Mesenchymal stem cell (in vitro differentiated cells and primary cell): Measurements from ENCODE around the gene MAP3K14.
A peak's percentile ranks its signal among the peaks of the same experiment; 100 is the strongest.
"Not testable (repeated sequence)": the region's sequence is repeated elsewhere in the genome, so short reads cannot be mapped to it uniquely, and the experiment has no call there.

Experiments
- DNase-seq: peaks from one replicate; pipeline ENCODE4 v3.0.0-alpha.2; 2013
- H2AFZ ChIP-seq: one replicate; pipeline ENCODE4 v1.6.1; 2013; ENCODE audit warnings: low read depth, mild to moderate bottlenecking, control low read depth, inconsistent platforms, low read length, moderate library complexity
- H2AK5ac ChIP-seq: 2 replicates; pipeline ENCODE4 v1.6.1; 2013; ENCODE audit warnings: low read length, moderate library complexity, mild to moderate bottlenecking, inconsistent platforms; ENCODE audit not compliant: severe bottlenecking
- H2BK120ac ChIP-seq: one replicate; pipeline ENCODE4 v1.6.1; 2013; ENCODE audit warnings: low read depth, mild to moderate bottlenecking, inconsistent platforms, low read length, moderate library complexity
- H2BK12ac ChIP-seq, 2 experiments: one replicate each; pipeline ENCODE4 v1.6.1; 2013; ENCODE audit warnings: inconsistent platforms in 2 of 2, low read length in 2 of 2, mild to moderate bottlenecking in 2 of 2, moderate library complexity in 2 of 2, control low read depth in 1 of 2
- H2BK15ac ChIP-seq: one replicate; pipeline ENCODE4 v1.6.1; 2013; ENCODE audit warnings: mild to moderate bottlenecking, low read depth, inconsistent platforms; ENCODE audit not compliant: poor library complexity, severe bottlenecking
- H2BK5ac ChIP-seq: 2 replicates; pipeline ENCODE4 v1.6.1; 2013; ENCODE audit warnings: low read depth, mild to moderate bottlenecking, low read length, control low read depth, inconsistent platforms; ENCODE audit not compliant: poor library complexity, severe bottlenecking
- H3K14ac ChIP-seq, 2 experiments: one replicate each; pipeline ENCODE4 v1.6.1; 2013; ENCODE audit warnings: inconsistent platforms in 2 of 2, low read length in 2 of 2, control low read depth in 1 of 2, mild to moderate bottlenecking in 1 of 2, moderate library complexity in 1 of 2
- H3K18ac ChIP-seq, 2 experiments: one replicate each; pipeline ENCODE4 v1.6.1; 2013; ENCODE audit warnings: inconsistent platforms in 2 of 2, low read length in 2 of 2, control low read depth in 1 of 2, low read depth in 1 of 2, mild to moderate bottlenecking in 1 of 2
- H3K23ac ChIP-seq, 2 experiments: one replicate each; pipeline ENCODE4 v1.6.1; 2013; ENCODE audit warnings: inconsistent platforms in 2 of 2, low read length in 2 of 2, mild to moderate bottlenecking in 2 of 2, moderate library complexity in 2 of 2, control low read depth in 1 of 2
- H3K27ac ChIP-seq: 2 replicates; pipeline ENCODE4 v1.5.1; 2013; ENCODE audit warnings: mild to moderate bottlenecking, moderate library complexity, low read length, control low read depth, inconsistent platforms; ENCODE audit not compliant: poor library complexity, severe bottlenecking
- H3K27me3 ChIP-seq, 2 experiments: 2 replicates each; pipeline versions ENCODE4 v1.6.1 to v1.7.0; 2013; ENCODE audit warnings: low read length in 2 of 2, mild to moderate bottlenecking in 2 of 2, moderate library complexity in 2 of 2, control low read depth in 1 of 2, inconsistent platforms in 1 of 2; ENCODE audit not compliant: control insufficient read depth in 1 of 2, insufficient read depth in 1 of 2
- H3K36me3 ChIP-seq, 2 experiments: 2 replicates each; pipeline versions ENCODE4 v1.6.1 to v1.7.0; 2013; ENCODE audit warnings: low read length in 2 of 2, control low read depth in 1 of 2, inconsistent platforms in 1 of 2, low read depth in 1 of 2, mild to moderate bottlenecking in 1 of 2; ENCODE audit not compliant: insufficient read depth in 2 of 2, control insufficient read depth in 1 of 2
- H3K4ac ChIP-seq, 2 experiments: one replicate each; pipeline ENCODE4 v1.6.1; 2013; ENCODE audit warnings: inconsistent platforms in 2 of 2, low read length in 2 of 2, mild to moderate bottlenecking in 2 of 2, moderate library complexity in 2 of 2, control low read depth in 1 of 2, low read depth in 1 of 2
- H3K4me1 ChIP-seq: 2 replicates; pipeline ENCODE4 v1.6.1; 2013; ENCODE audit warnings: low read depth, low read length, control low read depth; ENCODE audit not compliant: control insufficient read depth, insufficient read depth
- H3K4me2 ChIP-seq: 2 replicates; pipeline ENCODE4 v1.6.1; 2013; ENCODE audit warnings: low read length, mild to moderate bottlenecking, inconsistent platforms; ENCODE audit not compliant: poor library complexity, severe bottlenecking
- H3K4me3 ChIP-seq, 2 experiments: 2 replicates each; pipeline versions ENCODE4 v1.5.1 to v1.7.0; 2013; ENCODE audit warnings: low read length in 2 of 2, mild to moderate bottlenecking in 2 of 2, control low read depth in 1 of 2, low read depth in 1 of 2; ENCODE audit not compliant: insufficient read depth in 1 of 2
- H3K79me1 ChIP-seq: replicated peaks from 2 replicates; pipeline ENCODE4 v1.6.1; 2013; ENCODE audit warnings: mild to moderate bottlenecking, control low read depth, low read length, inconsistent platforms; ENCODE audit not compliant: poor library complexity, severe bottlenecking
- H3K9ac ChIP-seq: 2 replicates; pipeline ENCODE4 v1.7.0; 2013; ENCODE audit warnings: mild to moderate bottlenecking, low read length, moderate library complexity
- H3K9me3 ChIP-seq: 2 replicates; pipeline ENCODE4 v1.7.0; 2013; ENCODE audit warnings: mild to moderate bottlenecking, low read length; ENCODE audit not compliant: control insufficient read depth
- H4K8ac ChIP-seq: one replicate; pipeline ENCODE4 v1.6.1; 2013; ENCODE audit warnings: inconsistent platforms, mild to moderate bottlenecking, low read length, moderate library complexity
- H4K91ac ChIP-seq: one replicate; pipeline ENCODE4 v1.6.1; 2013; ENCODE audit warnings: mild to moderate bottlenecking, low read length, inconsistent platforms
- WGBS: methylation state at CpG from one replicate; pipeline ENCODE4 v1.1.7; 2013; ENCODE audit warnings: mixed read lengths; 5-methylcytosine and 5-hydroxymethylcytosine counted together

Gene MAP3K14

DNA sequence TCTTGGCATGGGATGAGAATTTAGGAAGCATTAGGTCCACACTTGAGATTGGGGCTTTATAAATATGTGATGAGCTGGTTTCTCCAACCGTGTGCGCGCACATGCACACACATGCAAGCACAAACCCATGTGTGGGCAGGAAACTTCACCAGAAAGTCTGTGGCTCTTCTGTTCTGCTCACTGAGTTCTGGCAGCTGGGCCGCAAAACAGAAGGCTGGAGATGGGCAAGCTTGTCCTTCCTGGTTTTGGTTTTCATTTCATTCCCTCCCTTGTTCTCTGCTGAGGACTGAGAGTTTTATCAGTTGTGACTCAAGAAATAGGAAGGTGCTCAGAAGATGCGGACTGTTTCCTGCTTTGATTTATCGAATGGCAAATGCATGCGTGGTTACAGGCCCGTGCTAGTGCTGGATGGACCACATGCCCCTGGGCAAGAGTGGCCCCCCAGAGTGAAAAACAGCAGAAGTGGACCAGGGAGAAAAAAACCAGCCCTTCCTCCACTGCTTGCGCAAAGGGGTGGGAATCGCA is 14.1 kb downstream of the MAP3K14 start:
- Histone ChIP-seq H3K27ac (peak overlapping the region; percentile 51), H2BK12ac (no peak overlapping the region), H3K27me3 (no peaks in the 10 kb centered on the region), H3K79me1 (no peaks in the 10 kb centered on the region), H3K23ac (no peak overlapping the region), H3K4ac (peak overlapping the region in 1 of 2 experiments; percentile 79), H3K9ac (peak overlapping the region; percentile 49), H3K36me3 (peaks cover 5 to 18% of the 10 kb centered on the region in 2 experiments), H4K91ac (peak overlapping the region; percentile 62), H2BK15ac (no peak overlapping the region), H3K4me2 (no peak overlapping the region), H3K14ac (no peak overlapping the region), H2AK5ac (peak overlapping the region; percentile 84), H4K8ac (peak overlapping the region; percentile 79), H3K9me3 (no peaks in the 10 kb centered on the region), H2BK5ac (no peak overlapping the region), H3K4me1 (peaks cover 34% of the 10 kb centered on the region), H3K18ac (peak overlapping the region; percentile 28 to 61), H3K4me3 (peak overlapping the region in 1 of 2 experiments; percentile 59), H2AFZ (no peak overlapping the region), H2BK120ac (peak overlapping the region; percentile 42)
- peak; percentile 93 for DNase-seq
- WGBS = 69% methylated on average over 10 of the region's 10 CpGs

DNA sequence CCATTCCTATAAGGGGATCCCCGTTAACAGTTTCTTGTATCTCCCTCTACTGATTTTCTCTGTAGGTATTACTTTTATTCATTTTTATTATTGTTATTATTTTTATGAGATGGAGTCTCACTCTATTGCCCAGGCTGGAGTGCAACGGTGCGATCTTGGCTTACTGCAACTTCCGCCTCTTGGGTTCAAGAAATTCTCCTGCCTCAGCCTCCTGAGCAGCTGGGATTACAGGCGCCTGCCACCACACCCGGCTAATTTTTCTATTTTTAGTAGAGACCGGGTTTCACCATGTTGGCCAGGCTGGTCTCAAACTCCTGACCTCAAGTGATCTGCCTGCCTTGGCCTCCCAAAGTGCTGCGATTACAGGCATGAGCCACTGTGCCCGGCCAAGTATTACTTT is 14.6 kb downstream of the MAP3K14 start:
- H3K23ac ChIP-seq, H4K91ac ChIP-seq, H3K4ac ChIP-seq, H3K14ac ChIP-seq, H3K27me3 ChIP-seq, DNase-seq, H4K8ac ChIP-seq, H3K9me3 ChIP-seq, H3K4me2 ChIP-seq, H2BK15ac ChIP-seq, H2BK5ac ChIP-seq, H2BK12ac ChIP-seq, H2AFZ ChIP-seq, H3K79me1 ChIP-seq, H2AK5ac ChIP-seq: not testable (repeated sequence)
- H3K4me1 ChIP-seq = peaks cover 33% of the 10 kb centered on the region
- H3K9ac ChIP-seq = peak overlapping the region; percentile 49
- H3K18ac ChIP-seq = peak overlapping the region in 1 of 2 experiments; percentile 5
- H3K36me3 ChIP-seq = peaks cover 5 to 17% of the 10 kb centered on the region in 2 experiments
- WGBS = 90% methylated on average over 8 of the region's 9 CpGs
- H3K4me3 ChIP-seq = peak overlapping the region in 1 of 2 experiments; percentile 59
- peak overlapping the region; percentile 51 for H3K27ac ChIP-seq
- H2BK120ac ChIP-seq = peak overlapping the region; percentile 42

DNA sequence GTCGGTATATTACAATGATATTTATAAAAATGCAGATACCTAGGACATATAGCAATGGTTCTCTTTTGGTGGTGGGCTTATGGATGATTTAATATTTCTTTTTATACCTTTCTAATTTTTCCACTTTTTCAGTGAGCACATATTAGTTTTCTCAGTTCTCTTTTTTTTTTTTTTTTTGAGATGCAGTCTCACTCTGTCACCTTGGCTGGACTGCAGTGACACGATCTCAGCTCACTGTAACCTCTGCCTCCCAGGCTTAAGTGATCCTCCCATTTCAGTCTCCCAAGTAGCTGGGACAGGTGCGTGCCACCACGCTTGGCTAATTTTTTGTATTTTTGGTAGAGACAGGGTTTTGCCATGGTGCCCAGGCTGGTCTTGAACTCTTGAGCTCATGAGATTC is 15.1 kb downstream of the MAP3K14 start:
- H3K18ac ChIP-seq = no peak overlapping the region
- H3K36me3 ChIP-seq = peaks cover 5 to 17% of the 10 kb centered on the region in 2 experiments
- H3K4me3 ChIP-seq = no peak overlapping the region
- H2AK5ac ChIP-seq = no peak overlapping the region
- no peak overlapping the region for H2BK15ac ChIP-seq
- H3K4me2 ChIP-seq = no peak overlapping the region
- DNase-seq = no peak
- no peak overlapping the region for H4K8ac ChIP-seq
- H2BK12ac ChIP-seq = no peak overlapping the region
- no peak overlapping the region for H3K14ac ChIP-seq
- WGBS = 95% methylated on average over 2 of the region's 4 CpGs
- H2BK5ac ChIP-seq = no peak overlapping the region
- no peak overlapping the region for H3K4ac ChIP-seq
- H4K91ac ChIP-seq = no peak overlapping the region
- H3K23ac ChIP-seq = no peak overlapping the region
- no peak overlapping the region for H2AFZ ChIP-seq
- no peaks in the 10 kb centered on the region for H3K9me3 ChIP-seq
- H3K9ac ChIP-seq = peak overlapping the region; percentile 49
- H3K27me3 ChIP-seq = no peaks in the 10 kb centered on the region
- H2BK120ac ChIP-seq = no peak overlapping the region
- H3K27ac ChIP-seq = no peak overlapping the region
- H3K4me1 ChIP-seq = peaks cover 31% of the 10 kb centered on the region
- no peaks in the 10 kb centered on the region for H3K79me1 ChIP-seq

DNA sequence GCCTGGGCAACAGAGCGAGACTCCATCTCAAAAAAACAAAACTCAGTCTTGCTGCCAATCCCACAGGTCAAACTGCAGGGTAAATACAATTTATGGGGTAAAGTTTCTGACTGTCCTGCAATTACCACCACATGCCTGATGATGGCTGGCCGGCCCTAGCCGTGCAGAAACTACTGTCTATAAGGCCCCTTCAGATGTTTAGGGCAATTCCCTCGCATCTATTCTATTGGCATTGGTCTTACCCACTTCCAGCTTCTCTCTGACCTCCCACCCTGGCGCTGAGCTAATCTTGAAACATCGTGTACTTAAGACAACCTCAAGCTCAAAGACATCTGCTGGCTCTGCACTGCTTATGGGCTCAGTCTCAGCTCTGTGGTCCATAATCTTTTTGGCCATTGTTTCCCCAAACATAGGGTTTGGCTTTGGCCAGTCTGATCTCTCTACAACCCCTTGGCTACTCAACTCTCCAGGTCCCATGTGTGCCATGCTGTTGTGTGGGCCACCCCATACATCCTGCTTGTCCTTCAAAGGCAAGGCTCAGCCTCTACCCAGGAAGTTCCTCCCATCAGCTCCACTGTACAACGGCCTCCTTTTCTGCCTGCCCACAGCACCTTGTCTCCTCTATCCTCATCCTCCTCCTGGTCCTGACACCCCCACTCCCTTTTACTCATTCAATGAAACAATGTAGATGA is 16.6 kb downstream of the MAP3K14 start:
- 94% methylated on average over 7 of the region's 7 CpGs for WGBS

More for the DNA sequence above, 16.6 kb downstream of the MAP3K14 start:
- H3K9ac ChIP-seq = no peak overlapping the region
- H3K4me1 ChIP-seq = peaks cover 31% of the 10 kb centered on the region
- peak overlapping the region; percentile 1 for H4K91ac ChIP-seq
- H3K27me3 ChIP-seq = no peaks in the 10 kb centered on the region
- peaks cover 5 to 17% of the 10 kb centered on the region in 2 experiments for H3K36me3 ChIP-seq
- H3K18ac ChIP-seq = peak overlapping the region in 1 of 2 experiments; percentile 16
- H2BK15ac ChIP-seq = no peak overlapping the region
- no peak for DNase-seq
- peak overlapping the region; percentile 62 for H3K27ac ChIP-seq
- no peak overlapping the region for H3K4me3 ChIP-seq
- no peak overlapping the region for H2AFZ ChIP-seq
- no peak overlapping the region for H3K4ac ChIP-seq
- no peaks in the 10 kb centered on the region for H3K9me3 ChIP-seq
- H3K14ac ChIP-seq = no peak overlapping the region
- no peak overlapping the region for H2AK5ac ChIP-seq
- no peak overlapping the region for H2BK5ac ChIP-seq
- H3K23ac ChIP-seq = no peak overlapping the region
- H3K4me2 ChIP-seq = no peak overlapping the region
- no peaks in the 10 kb centered on the region for H3K79me1 ChIP-seq
- H4K8ac ChIP-seq = no peak overlapping the region
- H2BK120ac ChIP-seq = no peak overlapping the region
- H2BK12ac ChIP-seq = peak overlapping the region; percentile 7 to 86
